ENCODE measurements around the gene ITGB2.

ITGB2 gene

DNA sequence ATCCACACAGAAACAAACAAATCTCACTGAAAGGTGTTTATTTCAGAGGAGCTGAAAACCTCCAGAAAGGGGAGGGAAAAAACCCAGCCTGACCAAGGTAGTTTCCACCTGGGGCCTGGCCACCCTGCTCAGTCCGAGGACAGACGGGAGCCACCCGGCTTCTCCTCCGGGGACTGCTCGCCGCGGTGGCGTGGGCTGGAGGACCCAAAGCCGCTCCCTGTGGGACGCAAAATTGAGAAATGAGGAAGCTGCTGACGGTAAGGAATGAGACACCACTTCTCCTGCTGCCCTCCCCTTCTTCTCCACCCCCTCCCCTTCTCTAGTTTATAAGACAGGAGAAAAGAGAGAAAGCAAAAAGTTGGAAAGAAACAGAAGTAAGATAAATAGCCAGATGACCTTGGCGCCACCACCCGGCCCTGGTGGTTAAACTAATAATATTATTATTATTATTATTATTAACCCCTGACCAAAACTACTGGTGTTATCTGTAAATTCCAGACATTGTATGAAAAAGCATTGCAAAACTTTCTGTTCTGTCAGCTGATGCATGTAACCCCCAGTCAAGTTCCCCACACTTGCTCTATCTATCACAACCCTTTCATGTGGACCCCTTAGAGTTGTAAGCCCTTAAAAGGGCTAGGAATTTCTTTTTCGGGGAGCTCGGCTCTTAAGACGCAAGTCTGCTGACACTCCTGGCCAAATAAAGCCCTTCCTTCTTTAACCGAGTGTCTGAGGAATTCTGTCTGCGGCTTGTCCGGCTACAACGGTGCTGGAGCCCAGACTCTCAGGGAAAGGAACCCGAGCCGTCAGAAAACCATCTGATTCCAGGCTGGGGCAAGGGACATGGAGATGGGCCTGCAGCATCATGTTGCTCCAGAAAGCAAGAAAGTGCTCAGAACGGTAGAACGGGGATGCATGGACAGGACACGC is 12.5 kb downstream of the ITGB2 start:
- DNase-seq: no peak

DNA sequence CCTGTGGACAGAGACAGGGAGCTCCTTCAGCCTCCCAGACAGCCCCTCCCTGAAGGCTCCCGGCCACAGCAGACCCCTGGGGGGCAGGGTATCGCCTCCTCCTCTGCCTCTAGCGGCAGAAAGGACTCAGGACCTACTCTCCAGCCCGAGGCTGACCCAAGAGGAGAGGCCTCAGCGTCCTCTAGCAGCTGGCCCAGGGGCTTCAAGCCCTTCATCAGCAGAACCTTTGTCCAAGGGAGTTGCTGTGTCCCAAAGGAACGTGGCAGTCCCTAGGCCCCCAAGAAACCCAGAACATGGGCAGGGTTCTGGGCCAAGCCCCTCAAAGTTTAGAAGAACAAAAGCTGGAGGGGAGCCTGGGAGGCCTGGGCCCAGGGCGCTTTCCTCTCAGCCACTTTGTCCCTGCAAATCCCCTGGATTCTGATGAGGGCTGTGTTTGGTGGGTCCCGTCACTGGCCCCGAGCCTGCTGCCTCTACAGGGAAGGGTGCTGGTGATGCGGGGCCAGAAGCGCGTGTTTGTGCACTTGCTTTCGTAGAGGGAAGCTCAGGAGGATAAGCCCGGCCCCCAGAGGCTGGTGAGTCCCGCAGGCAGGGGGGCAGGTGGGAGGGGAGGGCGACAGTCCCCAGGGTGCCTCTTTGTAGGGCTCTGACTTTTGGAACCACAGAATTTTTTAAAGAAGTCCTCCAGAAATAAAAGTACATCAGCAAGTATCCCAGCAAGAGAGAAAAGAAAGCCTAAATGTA is 13.3 kb downstream of the ITGB2 start:
- DNase-seq: no peak

GRCh38 chr21:44905728-44906090 is 15.0 kb downstream of the ITGB2 start:
- no peak for DNase-seq

DNA sequence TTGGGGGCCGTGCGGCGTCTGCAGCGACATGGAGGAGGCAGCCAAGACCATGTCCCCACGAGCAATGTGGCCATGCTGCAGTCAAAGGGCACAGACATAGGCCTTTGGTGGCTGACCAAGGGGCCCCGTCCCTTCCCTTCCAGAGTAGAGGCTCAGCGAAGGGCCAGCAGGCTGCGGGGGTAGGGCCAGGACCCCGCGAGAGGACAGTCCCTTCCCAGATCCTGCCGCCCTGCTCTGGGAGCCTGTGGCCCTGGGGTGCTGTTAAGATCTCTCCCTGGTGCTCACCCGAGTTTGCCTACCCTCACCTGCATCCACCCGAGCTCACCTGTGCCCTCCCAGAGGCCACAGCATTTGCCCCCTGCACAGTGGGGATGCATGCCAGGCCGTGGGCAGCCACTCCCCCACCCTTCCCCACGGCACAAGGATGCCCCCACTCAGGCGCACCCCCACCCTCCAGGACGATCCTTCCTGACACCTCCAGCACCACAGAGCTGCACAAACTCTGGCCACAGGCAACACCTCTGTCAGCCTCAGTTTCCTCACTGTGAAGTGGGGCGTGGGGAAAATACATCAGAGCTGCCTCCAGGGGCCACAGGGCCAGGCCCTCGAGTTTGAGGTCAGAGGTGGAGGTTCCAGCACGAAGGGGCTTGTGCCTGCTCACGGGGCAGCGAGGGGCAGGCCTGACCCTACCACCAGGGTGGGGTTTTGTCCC is 15.5 kb downstream of the ITGB2 start:
- no peak for DNase-seq

GRCh38 chr21:44904141-44904923 is 16.4 kb downstream of the ITGB2 start:
- no peak for DNase-seq

- no peak for DNase-seq
These were observed 17.0 kb downstream of the ITGB2 start for GRCh38 chr21:44903689-44904088.

DNA sequence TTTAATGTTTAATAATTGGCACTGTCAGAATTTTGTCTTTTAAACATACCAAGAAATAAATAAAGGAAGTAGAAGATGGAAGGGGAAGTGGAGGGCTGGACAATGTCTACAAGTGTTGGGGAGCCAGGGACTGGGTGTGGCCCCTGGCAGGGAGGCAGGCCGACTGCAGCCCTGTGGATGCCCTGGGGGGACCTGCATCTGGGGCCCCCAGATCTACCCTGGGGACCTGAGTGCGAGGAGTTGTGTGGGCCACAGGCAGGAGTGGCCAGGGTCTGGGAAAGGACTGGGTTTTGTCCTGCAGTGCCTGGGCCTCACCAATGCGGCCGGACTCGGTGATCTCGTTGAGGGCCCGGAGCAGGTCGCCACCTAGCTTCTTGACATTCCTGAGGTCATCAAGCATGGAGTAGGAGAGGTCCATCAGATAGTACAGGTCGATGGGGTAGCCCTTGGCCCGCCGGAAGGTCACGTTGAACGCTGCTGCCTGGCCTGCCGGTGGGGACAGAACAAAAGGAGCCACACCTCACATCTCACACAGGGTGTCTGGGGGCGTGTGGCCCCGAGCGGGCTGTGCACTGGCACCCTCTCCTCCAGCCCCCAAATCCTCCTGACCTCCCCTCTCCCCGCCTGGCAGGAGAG is 17.5 kb downstream of the ITGB2 start:
- no peak for DNase-seq

- no peak for DNase-seq
These were observed 18.2 kb downstream of the ITGB2 start for GRCh38 chr21:44902268-44903049.

DNA sequence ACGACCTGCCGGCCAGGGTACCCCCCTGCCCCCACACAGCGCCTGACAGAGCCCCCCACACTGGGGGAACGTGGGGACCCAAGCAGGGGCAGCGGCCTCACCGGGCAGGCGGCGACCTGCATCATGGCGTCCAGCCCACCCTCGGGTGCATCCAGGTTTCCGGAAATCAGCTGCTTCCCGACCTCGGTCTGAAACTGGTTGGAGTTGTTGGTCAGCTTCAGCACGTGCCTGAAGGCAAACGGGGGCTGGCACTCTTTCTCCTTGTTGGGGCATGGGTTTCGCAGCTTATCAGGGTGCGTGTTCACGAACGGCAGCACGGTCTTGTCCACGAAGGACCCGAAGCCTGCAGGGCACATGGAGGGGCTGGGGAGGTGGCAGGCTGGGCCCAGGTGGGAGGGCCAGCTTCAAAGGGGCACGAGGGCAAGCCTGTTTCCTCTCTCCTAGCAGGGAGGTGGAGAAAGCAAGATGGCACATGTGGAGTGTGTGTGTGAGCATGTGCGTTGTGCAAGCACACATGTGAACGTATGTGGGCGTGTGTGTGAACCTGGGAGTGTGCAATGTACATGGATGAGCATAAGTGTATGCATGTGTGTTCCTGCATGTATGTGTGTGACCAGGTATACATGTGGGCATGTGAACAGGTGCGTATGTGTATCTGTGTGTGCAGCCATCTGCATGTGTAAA is 19.2 kb downstream of the ITGB2 start:
- DNase-seq: no peak

DNA sequence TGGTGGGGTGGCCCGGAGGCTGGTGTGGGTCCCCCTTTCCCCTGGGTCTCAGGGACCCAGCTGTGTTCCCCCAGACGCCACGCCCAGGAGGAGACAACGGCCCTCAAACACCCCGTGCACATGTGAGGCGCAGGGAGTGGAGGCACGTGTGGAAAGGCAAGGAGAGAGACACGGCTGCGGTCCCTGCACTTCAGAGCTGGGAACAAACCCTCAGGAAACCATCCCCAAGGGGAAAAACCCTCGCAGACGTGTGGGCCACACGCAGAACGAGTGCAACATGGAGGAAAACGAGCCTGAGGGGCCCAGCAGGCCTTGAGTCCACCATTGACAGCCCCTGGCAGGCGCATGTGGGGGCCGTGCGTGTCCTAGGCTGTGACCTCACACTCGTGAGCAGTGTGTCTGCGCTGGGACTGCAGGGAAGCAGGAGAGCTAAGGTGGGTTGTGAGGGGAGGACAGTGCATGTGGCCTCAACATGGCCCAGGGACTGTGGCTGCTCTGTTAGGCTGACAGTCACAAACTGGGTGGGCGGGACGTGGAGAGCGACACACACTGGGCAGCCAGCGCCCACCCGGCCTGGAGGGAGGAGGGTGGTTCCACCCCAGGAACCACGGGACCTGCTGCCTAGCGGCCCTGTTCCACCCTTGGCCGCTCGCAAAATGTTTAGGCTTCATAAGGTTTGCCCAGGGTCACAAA is 20.0 kb downstream of the ITGB2 start:
- DNase-seq: no peak

- DNase-seq: no peak
These were observed 20.7 kb downstream of the ITGB2 start for GRCh38 chr21:44899768-44900558.

DNA sequence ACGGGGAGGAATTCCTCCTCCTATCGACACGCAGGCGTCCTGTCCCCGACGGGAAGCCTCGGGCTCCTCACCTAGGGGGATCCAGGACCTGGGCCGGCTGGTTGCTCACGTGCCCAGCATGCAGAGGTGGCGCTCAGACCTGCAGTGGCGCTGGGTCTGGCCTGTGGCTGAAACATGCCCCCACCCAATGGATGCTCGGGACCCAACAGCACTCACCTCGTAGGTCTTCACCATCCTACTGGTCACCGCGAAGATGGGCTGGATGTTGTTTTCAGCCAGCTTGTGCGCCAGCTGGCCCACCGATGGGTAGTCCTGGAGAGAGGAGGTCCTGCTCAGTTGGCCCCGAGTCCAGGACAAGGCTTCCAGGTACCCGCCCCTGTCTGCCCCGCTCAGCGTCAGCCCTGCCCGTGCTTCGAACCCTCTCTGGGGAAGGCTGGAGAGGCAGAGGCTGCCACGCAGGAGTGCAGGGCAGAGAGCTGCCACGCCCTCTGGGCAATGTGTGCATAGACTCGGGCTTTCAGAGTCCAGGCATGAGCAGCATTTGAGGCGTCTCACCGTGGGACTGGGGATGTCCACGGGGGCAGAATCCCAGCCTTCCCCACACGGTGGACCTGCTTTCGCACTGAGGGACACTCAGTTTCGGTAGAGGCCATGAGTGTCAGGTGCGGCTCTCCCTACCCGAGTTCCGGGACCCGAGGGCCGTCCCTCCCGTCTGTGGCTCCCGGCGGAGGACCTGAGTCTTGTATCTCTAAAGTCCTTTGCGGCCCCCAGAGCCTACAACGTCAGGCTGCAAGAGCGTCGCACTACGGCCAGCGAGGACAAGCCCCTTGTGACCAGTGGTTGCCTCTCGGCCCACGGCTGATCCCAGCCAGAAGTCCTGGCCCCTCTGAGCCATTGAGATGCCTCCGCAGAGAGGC is 21.6 kb downstream of the ITGB2 start:
- no peak for DNase-seq

GRCh38 chr21:44898011-44898488 is 22.6 kb downstream of the ITGB2 start:
- DNase-seq: no peak

DNA sequence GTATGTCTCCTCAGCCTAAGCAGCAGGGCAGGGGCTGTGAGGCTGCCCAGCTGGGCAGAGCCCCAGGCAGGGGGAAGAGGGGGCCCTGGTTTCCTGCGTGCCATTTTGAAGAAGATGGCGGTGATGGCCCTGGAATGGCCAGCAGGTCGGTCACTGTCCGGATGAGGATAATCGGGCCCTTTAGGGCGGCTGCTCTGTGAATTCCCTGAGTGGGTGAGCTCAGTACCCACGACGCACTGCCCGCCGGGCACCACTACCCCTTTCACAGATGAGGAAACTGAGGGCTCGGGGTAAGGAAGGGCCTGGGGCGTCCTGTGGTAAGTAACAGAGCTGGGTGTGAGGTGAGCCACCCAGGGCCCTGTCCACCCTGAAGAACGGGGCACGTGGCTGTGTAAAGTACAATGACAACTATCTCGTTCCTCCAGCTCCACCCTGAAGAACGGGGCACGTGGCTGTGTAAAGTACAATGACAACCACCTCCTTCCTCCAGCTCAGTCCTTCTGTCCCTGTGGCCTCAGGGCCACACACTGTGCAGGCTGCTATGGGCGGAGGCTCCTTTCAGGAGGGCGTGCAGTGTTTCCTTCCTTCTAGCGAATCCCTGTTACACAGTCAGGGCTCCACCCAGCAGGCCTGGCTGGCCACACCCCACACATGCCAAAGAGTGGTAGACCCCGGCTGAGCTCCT is 23.2 kb downstream of the ITGB2 start:
- DNase-seq: no peak

DNA sequence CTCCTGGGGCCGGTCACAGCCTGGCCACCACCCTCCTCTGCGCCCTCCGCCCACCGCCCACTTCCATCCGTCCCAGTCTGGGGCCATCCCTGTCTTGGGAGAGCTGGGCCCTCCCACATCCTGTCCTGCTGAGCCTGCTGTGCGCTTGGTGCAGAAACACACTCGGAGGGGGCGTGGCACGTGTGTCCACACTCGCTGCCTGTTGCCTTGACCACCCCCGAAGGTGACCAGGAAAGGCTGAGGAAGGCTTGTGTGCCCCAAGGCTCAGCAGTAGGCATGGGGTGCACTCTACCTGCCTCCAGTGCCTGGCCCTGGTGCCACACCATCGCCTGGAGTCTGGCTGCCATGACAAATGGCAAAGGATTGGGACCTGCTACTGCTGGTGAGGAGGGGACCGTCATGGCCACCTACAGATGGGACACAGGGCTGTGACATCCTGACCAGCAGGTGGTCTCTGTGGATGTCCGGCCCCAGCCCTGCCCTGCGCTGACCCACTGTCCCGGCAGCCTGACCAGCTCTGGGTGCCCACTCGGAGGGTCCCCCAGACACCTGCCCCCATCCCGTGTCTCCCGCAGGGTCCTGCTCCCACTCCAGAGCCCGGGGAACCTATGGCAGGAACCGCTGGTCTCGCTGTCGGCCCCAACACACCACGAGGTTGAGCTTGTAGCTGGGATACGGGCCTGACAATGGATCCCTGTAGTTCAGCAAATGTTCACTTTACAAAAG is 24.0 kb downstream of the ITGB2 start:
- DNase-seq: no peak

DNA sequence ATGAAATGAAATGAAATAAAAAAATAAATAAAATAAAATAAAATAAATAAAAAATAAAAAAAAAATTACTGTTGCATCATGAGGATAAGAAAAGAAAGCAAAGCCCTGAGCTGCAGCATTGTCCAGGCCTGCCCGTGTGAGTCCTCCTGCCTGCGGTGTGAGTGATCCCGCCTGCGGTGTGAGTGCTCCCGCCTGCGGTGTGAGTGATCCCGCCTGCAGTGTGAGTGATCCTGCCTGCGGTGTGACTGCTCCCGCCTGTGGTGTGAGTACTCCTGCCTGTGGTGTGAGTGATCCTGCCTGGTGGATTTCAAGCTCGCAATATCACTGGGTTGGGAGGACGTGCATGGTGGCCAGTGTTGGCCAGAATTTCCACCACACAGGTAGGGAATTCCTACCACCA is 24.8 kb downstream of the ITGB2 start:
- no peak for DNase-seq

Measured in stimulated activated CD4-positive, alpha-beta T cell treated with anti-CD3 and anti-CD28 coated beads, Interleukin-12 subunit alpha, Interleukin-12 subunit beta, amount 100 ng/mL, for 4 hours (primary cell).